ENCODE data around the gene MAOB. TPM values are rescaled to one million over a fixed set of nuclear protein-coding genes. Genes with fewer than 3 reads are reported as not detected.

MAOB gene
- total RNA-seq, 1 experiment from 2014 or later: 0.34 TPM

- ChIA-PET POLR2A (no interaction called here), CTCF (no interaction called here)
- Mint-ChIP-seq H3K27me3 (ENCODE audit: insufficient read depth, unreplicated experiment) (peaks cover 3% of the 10 kb centered on the region), H3K9me3 (ENCODE audit: unreplicated experiment) (no peaks in the 10 kb centered on the region), H3K36me3 (ENCODE audit: insufficient read depth, unreplicated experiment) (no peaks in the 10 kb centered on the region), H3K4me1 (ENCODE audit: low read depth, unreplicated experiment) (no peaks in the 10 kb centered on the region), H3K4me3 (ENCODE audit: unreplicated experiment) (no peak overlapping the region), H3K27ac (ENCODE audit: unreplicated experiment) (no peak overlapping the region)
- no TSS peak for BruUV-seq (replicated peaks)
- Histone ChIP-seq H3K4me3 (ENCODE audit: low read depth, low read length) (no peak overlapping the region), H3K36me3 (ENCODE audit: control insufficient read depth, insufficient read depth, low read length) (no peaks in the 10 kb centered on the region), H3K4me1 (no peaks in the 10 kb centered on the region), H3K27me3 (replicated peaks; ENCODE audit: control insufficient read depth, insufficient read depth, low read length) (no peaks in the 10 kb centered on the region), H3K9me3 (no peaks in the 10 kb centered on the region)
- DNase-seq: no peak
- intact Hi-C loops (cut with micrococcal nuclease; ENCODE audit: unreplicated experiment): no loop called here
- TF ChIP-seq CTCF (IDR thresholded peaks at IDR 0.05; ENCODE audit: insufficient read depth in 1 of 2, low read depth in 1 of 2, low read length in 1 of 2, severe bottlenecking in 1 of 2, unreplicated experiment in 1 of 2): no peak
Observed at GRCh38 chrX:43868791-43869190, 13.5 kb downstream of the MAOB start.

DNA sequence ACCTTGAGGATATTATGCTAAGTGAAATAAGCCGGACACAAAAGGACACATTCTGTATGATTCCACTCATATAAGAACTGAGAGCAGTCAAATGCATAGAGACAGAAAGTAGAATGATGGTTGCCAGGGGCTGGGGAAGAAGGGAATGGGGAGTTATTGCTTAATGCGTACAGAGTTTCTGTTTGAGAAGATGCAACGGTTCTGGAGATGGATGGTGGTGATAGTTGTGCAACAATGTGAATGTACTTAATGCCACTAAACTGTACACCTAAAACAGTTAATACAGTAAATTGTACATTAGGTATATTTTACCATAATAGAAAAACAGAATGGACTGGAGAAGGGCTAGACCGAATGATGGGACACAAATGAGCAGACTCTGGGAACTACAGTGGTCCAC, 15.8 kb downstream of the MAOB start:
- H3K27ac Mint-ChIP-seq (ENCODE audit: unreplicated experiment): no peak overlapping the region
- no peak for DNase-seq
- ChIA-PET CTCF (no interaction called here), POLR2A (no interaction called here)
- no peak overlapping the region for H3K4me3 Mint-ChIP-seq (ENCODE audit: unreplicated experiment)
- H3K4me1 Mint-ChIP-seq (ENCODE audit: low read depth, unreplicated experiment): no peaks in the 10 kb centered on the region
- H3K27me3 Mint-ChIP-seq (ENCODE audit: insufficient read depth, unreplicated experiment): no peaks in the 10 kb centered on the region
- intact Hi-C loops (cut with micrococcal nuclease; ENCODE audit: unreplicated experiment): no loop called here
- H3K27me3 ChIP-seq (replicated peaks; ENCODE audit: control insufficient read depth, insufficient read depth, low read length): no peaks in the 10 kb centered on the region
- H3K36me3 ChIP-seq (ENCODE audit: control insufficient read depth, insufficient read depth, low read length): no peaks in the 10 kb centered on the region
- H3K36me3 Mint-ChIP-seq (ENCODE audit: insufficient read depth, unreplicated experiment): no peaks in the 10 kb centered on the region
- H3K4me3 ChIP-seq (ENCODE audit: low read depth, low read length): no peak overlapping the region
- H3K4me1 ChIP-seq: no peaks in the 10 kb centered on the region
- no peaks in the 10 kb centered on the region for H3K9me3 ChIP-seq
- BruUV-seq (replicated peaks): no TSS peak
- no peaks in the 10 kb centered on the region for H3K9me3 Mint-ChIP-seq (ENCODE audit: unreplicated experiment)
- no peak for TF ChIP-seq CTCF (IDR thresholded peaks at IDR 0.05; ENCODE audit: insufficient read depth in 1 of 2, low read depth in 1 of 2, low read length in 1 of 2, severe bottlenecking in 1 of 2, unreplicated experiment in 1 of 2)

GRCh38 chrX:43865791-43866190, 16.5 kb downstream of the MAOB start:
- no peak overlapping the region for H3K27ac Mint-ChIP-seq (ENCODE audit: unreplicated experiment)
- CTCF ChIA-PET: interaction anchor here (0.6 kb wide), 1 partner anchor 15 kb away, joined by 4 read pairs; no protein-coding TSS in a partner anchor
- no peaks in the 10 kb centered on the region for H3K4me1 Mint-ChIP-seq (ENCODE audit: low read depth, unreplicated experiment)

More at GRCh38 chrX:43865791-43866190, 16.5 kb downstream of the MAOB start:
- H3K9me3 Mint-ChIP-seq (ENCODE audit: unreplicated experiment): no peaks in the 10 kb centered on the region
- no peak for TF ChIP-seq CTCF (IDR thresholded peaks at IDR 0.05; ENCODE audit: insufficient read depth in 1 of 2, low read depth in 1 of 2, low read length in 1 of 2, severe bottlenecking in 1 of 2, unreplicated experiment in 1 of 2)
- POLR2A ChIA-PET: no interaction called here
- no peaks in the 10 kb centered on the region for H3K9me3 ChIP-seq
- no peaks in the 10 kb centered on the region for H3K27me3 ChIP-seq (replicated peaks; ENCODE audit: control insufficient read depth, insufficient read depth, low read length)
- intact Hi-C loops (cut with micrococcal nuclease; ENCODE audit: unreplicated experiment): no loop called here
- no peaks in the 10 kb centered on the region for H3K36me3 ChIP-seq (ENCODE audit: control insufficient read depth, insufficient read depth, low read length)
- no peaks in the 10 kb centered on the region for H3K36me3 Mint-ChIP-seq (ENCODE audit: insufficient read depth, unreplicated experiment)
- H3K27me3 Mint-ChIP-seq (ENCODE audit: insufficient read depth, unreplicated experiment): no peaks in the 10 kb centered on the region
- H3K4me1 ChIP-seq: no peaks in the 10 kb centered on the region
- H3K4me3 ChIP-seq (ENCODE audit: low read depth, low read length): no peak overlapping the region
- no peak overlapping the region for H3K4me3 Mint-ChIP-seq (ENCODE audit: unreplicated experiment)
- DNase-seq: no peak
- BruUV-seq (replicated peaks): no TSS peak
